Activated B cell treated with CpG ODN at 0.5 μM for 24 hours (primary cell): Measurements from ENCODE around the gene KHDRBS1. TPM values are rescaled to one million over a fixed set of nuclear protein-coding genes. Genes with fewer than 3 reads are reported as not detected.
"Not testable (repeated sequence)": the region's sequence is repeated elsewhere in the genome, so short reads cannot be mapped to it uniquely, and the experiment has no call there.

Experiments used
- ATAC-seq: fragments of 200-7000 bp; cut with Tn5 transposase; one replicate; pipeline ENCODE4 v1.10.0; 2021; ENCODE audit warnings: low read depth, mild to moderate bottlenecking, moderate library complexity
- CTCF ChIA-PET: fragments of 350-600 bp; sonication (Branson Sonifier 250); formaldehyde crosslinking; loops from one replicate; lab custom pipeline; 2021; ENCODE audit warnings: antibody characterized with exemption; lab: Charles Lee
- POLR2A ChIA-PET: fragments of 350-600 bp; sonication (Branson Sonifier 250); formaldehyde crosslinking; loops from one replicate; lab custom pipeline; 2021; ENCODE audit warnings: antibody characterized with exemption; lab: Charles Lee
- DNase-seq: peaks from one replicate; pipeline ENCODE4 v3.0.0; 2022
- H3K27ac Mint-ChIP-seq: one replicate; pipeline ENCODE4 v1.8.0; 2020; ENCODE audit warnings: mixed read lengths
- H3K27me3 Mint-ChIP-seq: one replicate; pipeline ENCODE4 v1.8.0; 2021; ENCODE audit warnings: mixed read lengths
- H3K36me3 Mint-ChIP-seq: one replicate; pipeline ENCODE4 v1.8.0; 2021; ENCODE audit warnings: low read depth, mixed read lengths
- H3K4me1 Mint-ChIP-seq: one replicate; pipeline ENCODE4 v1.8.0; 2021; ENCODE audit warnings: mixed read lengths
- H3K4me3 Mint-ChIP-seq: one replicate; pipeline ENCODE4 v1.8.0; 2020; ENCODE audit warnings: mild to moderate bottlenecking, mixed read lengths
- H3K9me3 Mint-ChIP-seq: one replicate; pipeline ENCODE4 v1.8.0; 2020; ENCODE audit warnings: mixed read lengths
- CTCF ChIP-seq: fragments of 200-600 bp; IDR thresholded peaks from one replicate; pipeline ENCODE4 v1.8.0; 2022; ENCODE audit warnings: antibody characterized with exemption, mild to moderate bottlenecking
- intact Hi-C: fragments of 100-400 bp; cut with micrococcal nuclease; formaldehyde crosslinking; loops from one replicate; pipeline ENCODE4 v1.15.1; 2024
- total RNA-seq: library from RNA; stranded (reverse); gene quantifications from 2 replicates; pipeline ENCODE4 v1.2.3, GENCODE V29; 2022

Gene KHDRBS1
- total RNA-seq, 1 donor from 2014 or later = 152 TPM

- Mint-ChIP-seq H3K27ac (peak overlapping the region; percentile 12), H3K4me1 (peaks cover 9% of the 10 kb centered on the region), H3K4me3 (no peak overlapping the region), H3K9me3 (no peaks in the 10 kb centered on the region), H3K36me3 (peaks cover 39% of the 10 kb centered on the region), H3K27me3 (no peaks in the 10 kb centered on the region)
- intact Hi-C loops = loop anchor here (1.0 to 5.0 kb wide), 4 partner anchors 274 to 399 kb away; no protein-coding TSS in a partner anchor
- ATAC-seq (no peak), DNase-seq (no peak)
- CTCF ChIA-PET = interaction anchor here (1.0 to 2.3 kb wide), 9 partner anchors 8 to 300 kb away, joined by 3 to 12 read pairs (median 5); no protein-coding TSS in a partner anchor
- POLR2A ChIA-PET = interaction anchor here (0.5 to 1.4 kb wide), 3 partner anchors 10 to 1240 kb away, joined by 3 to 12 read pairs (median 4); partner anchors contain the start of gene TMEM39B
- TF ChIP-seq CTCF = no peak
Measured at GRCh38 chr1:32062867-32063230, 49.2 kb downstream of the KHDRBS1 start.

- Mint-ChIP-seq H3K36me3 (peaks cover 36% of the 10 kb centered on the region), H3K4me3 (no peak overlapping the region), H3K9me3 (no peaks in the 10 kb centered on the region), H3K4me1 (peaks cover 9% of the 10 kb centered on the region), H3K27ac (no peak overlapping the region), H3K27me3 (no peaks in the 10 kb centered on the region)
- TF ChIP-seq CTCF = no peak
- CTCF ChIA-PET = interaction anchor here (1.0 to 2.3 kb wide), 9 partner anchors 8 to 300 kb away, joined by 3 to 12 read pairs (median 5); no protein-coding TSS in a partner anchor
- POLR2A ChIA-PET = interaction anchor here (0.5 to 1.4 kb wide), 3 partner anchors 9 to 1240 kb away, joined by 3 to 12 read pairs (median 4); partner anchors contain the start of gene TMEM39B
- ATAC-seq (peak; percentile 75), DNase-seq (no peak)
- intact Hi-C loops = loop anchor here (1.0 to 5.0 kb wide), 4 partner anchors 274 to 399 kb away; no protein-coding TSS in a partner anchor
Measured at GRCh38 chr1:32063261-32063681, 49.6 kb downstream of the KHDRBS1 start.

GRCh38 chr1:32065613-32066488 lies 52.2 kb downstream of the KHDRBS1 start:
- DNase-seq, H3K9me3 Mint-ChIP-seq, intact Hi-C loops, ATAC-seq, H3K27ac Mint-ChIP-seq, H3K27me3 Mint-ChIP-seq, H3K4me1 Mint-ChIP-seq, H3K4me3 Mint-ChIP-seq: not testable (repeated sequence)
- POLR2A ChIA-PET = interaction anchor here (0.6 to 1.0 kb wide), 6 partner anchors 15 to 495 kb away, joined by 3 to 6 read pairs (median 5); no protein-coding TSS in a partner anchor
- H3K36me3 Mint-ChIP-seq = peaks cover 13% of the 10 kb centered on the region
- CTCF ChIA-PET = interaction anchor here (1.3 kb wide), 1 partner anchor 102 kb away, joined by 3 read pairs; no protein-coding TSS in a partner anchor

- ChIA-PET POLR2A (interaction anchor here (0.6 to 1.0 kb wide), 6 partner anchors 14 to 496 kb away, joined by 3 to 6 read pairs (median 5); no protein-coding TSS in a partner anchor), CTCF (interaction anchor here (1.3 kb wide), 1 partner anchor 103 kb away, joined by 3 read pairs; no protein-coding TSS in a partner anchor)
- no peak overlapping the region for H3K4me3 Mint-ChIP-seq
- H3K27ac Mint-ChIP-seq = peak overlapping the region; percentile 18
- peak; percentile 58 for ATAC-seq
- H3K4me1 Mint-ChIP-seq = peaks cover 9% of the 10 kb centered on the region
- H3K27me3 Mint-ChIP-seq = no peaks in the 10 kb centered on the region
- intact Hi-C loops = no loop called here
- H3K9me3 Mint-ChIP-seq = no peaks in the 10 kb centered on the region
- no peak for DNase-seq
- H3K36me3 Mint-ChIP-seq = peaks cover 6% of the 10 kb centered on the region
- no peak for TF ChIP-seq CTCF
Measured at GRCh38 chr1:32066489-32066873, 52.8 kb downstream of the KHDRBS1 start.

- H3K4me3 Mint-ChIP-seq = no peak overlapping the region
- H3K27me3 Mint-ChIP-seq = no peaks in the 10 kb centered on the region
- H3K36me3 Mint-ChIP-seq = peaks cover 8% of the 10 kb centered on the region
- ChIA-PET POLR2A (no interaction called here), CTCF (no interaction called here)
- H3K4me1 Mint-ChIP-seq = peaks cover 25% of the 10 kb centered on the region
- H3K9me3 Mint-ChIP-seq = no peaks in the 10 kb centered on the region
- no peak overlapping the region for H3K27ac Mint-ChIP-seq
- intact Hi-C loops = no loop called here
- DNase-seq (no peak), ATAC-seq (no peak)
- no peak for TF ChIP-seq CTCF
Measured at GRCh38 chr1:32068957-32069588, 55.4 kb downstream of the KHDRBS1 start.
